Uterus (tissue), 4 donors: ENCODE measurements around the gene REXO1. TPM values are rescaled to one million over a fixed set of nuclear protein-coding genes. Genes with fewer than 3 reads are reported as not detected.

Source experiments
- DNase-seq, 2 donors: peaks; one replicate each; pipeline ENCODE4 v3.0.0-alpha.2; 2019 to 2020
- H3K27ac ChIP-seq, 2 donors: fragments of 200-600 bp; sonication (generic); 1 replicate in 1 of 2; 2 replicates in 1 of 2; pipeline ENCODE4 v1.5.1; 2016 to 2018
- H3K27me3 ChIP-seq, 2 donors: fragments of 200-600 bp; sonication (generic); one replicate each; pipeline ENCODE4 v1.5.1; 2018 to 2019; ENCODE audit warnings: control low read depth in 1 of 2
- H3K36me3 ChIP-seq, 2 donors: fragments of 200-600 bp; sonication (generic); one replicate each; pipeline ENCODE4 v1.5.1; 2019; ENCODE audit warnings: control low read depth in 1 of 2
- H3K4me1 ChIP-seq, 2 donors: fragments of 200-600 bp; sonication (generic); one replicate each; pipeline ENCODE4 v1.5.1; 2018 to 2019; ENCODE audit warnings: control low read depth in 1 of 2
- H3K4me3 ChIP-seq, 2 donors: fragments of 200-600 bp; sonication (generic); 1 replicate in 1 of 2; 2 replicates in 1 of 2; pipeline ENCODE4 v1.5.1; 2018 to 2019; ENCODE audit warnings: mild to moderate bottlenecking in 1 of 2
- H3K9me3 ChIP-seq, 2 donors: fragments of 200-600 bp; sonication (generic); one replicate each; pipeline ENCODE4 v1.5.1; 2019; ENCODE audit warnings: control low read depth in 1 of 2
- CTCF ChIP-seq, 4 experiments: fragments of 200-600 bp in 2 of 4; fragments of 450-650 bp in 2 of 4; sonication (generic) in 2 of 4; IDR thresholded peaks; one replicate each; pipeline ENCODE4 v1.5.1; 2016 to 2019; ENCODE audit warnings: antibody characterized with exemption in 4 of 4, mild to moderate bottlenecking in 2 of 4, moderate library complexity in 1 of 4
- POLR2A ChIP-seq, 2 donors: fragments of 450-650 bp; IDR thresholded peaks; one replicate each; pipeline ENCODE4 v1.6.1; 2016; ENCODE audit warnings: antibody characterized with exemption in 2 of 2, mild to moderate bottlenecking in 1 of 2, moderate library complexity in 1 of 2
- intact Hi-C: fragments of 100-400 bp; cut with DNase I; formaldehyde crosslinking; loops from one replicate; pipeline ENCODE4 v1.15.1; 2023; ENCODE audit warnings: low total_unique reads
- total RNA-seq, 4 donors: library from RNA; depleted of rRNA in 3 of 4; stranded (reverse); fragments of >200 nt in 3 of 4; gene quantifications; one replicate each; pipeline versions ENCODE4 v1.1.0 to v1.2.4, GENCODE V29; 2014 to 2023
- donor health status: DM: yes; HTN: yes; CAD: no.

The REXO1 gene
- total RNA-seq, 4 donors from 2014 or later, result 1.5 to 67.4 (median 25.1) TPM

- intact Hi-C loops, result loop anchor here (10.0 kb wide), 2 partner anchors 61 to 281 kb away; no protein-coding TSS in a partner anchor
- TF ChIP-seq POLR2A (IDR thresholded peaks at IDR 0.05) (no peak), CTCF (IDR thresholded peaks at IDR 0.05) (peak; percentile 85 to 95 (median 91))
- no peak overlapping the region for H3K4me3 ChIP-seq
- no peaks in the 10 kb centered on the region for H3K9me3 ChIP-seq
- no peaks in the 10 kb centered on the region for H3K4me1 ChIP-seq
- peak; percentile 77 to 82 for DNase-seq
- no peaks in the 10 kb centered on the region for H3K36me3 ChIP-seq
- peak overlapping the region; percentile 34 to 55 for H3K27ac ChIP-seq
- H3K27me3 ChIP-seq, result no peaks in the 10 kb centered on the region
These were observed 22.2 kb downstream of the REXO1 start for GRCh38 chr19:1825909-1826556.

- no peak for TF ChIP-seq POLR2A (IDR thresholded peaks at IDR 0.05)
- TF ChIP-seq CTCF (IDR thresholded peaks at IDR 0.05), result no peak
- no peak overlapping the region for H3K4me3 ChIP-seq
- no peaks in the 10 kb centered on the region for H3K36me3 ChIP-seq
- H3K4me1 ChIP-seq, result no peaks in the 10 kb centered on the region
- no peak overlapping the region for H3K27ac ChIP-seq
- H3K9me3 ChIP-seq, result no peaks in the 10 kb centered on the region
- H3K27me3 ChIP-seq, result no peaks in the 10 kb centered on the region
- intact Hi-C loops, result loop anchor here (10.0 kb wide), 2 partner anchors 59 to 279 kb away; no protein-coding TSS in a partner anchor
- no peak for DNase-seq
These were observed 24.0 kb downstream of the REXO1 start for GRCh38 chr19:1824252-1824622.

- Histone ChIP-seq H3K27me3 (no peaks in the 10 kb centered on the region), H3K36me3 (no peaks in the 10 kb centered on the region), H3K4me1 (no peaks in the 10 kb centered on the region), H3K9me3 (no peaks in the 10 kb centered on the region), H3K27ac (no peak overlapping the region), H3K4me3 (no peak overlapping the region)
- intact Hi-C loops, result loop anchor here (10.0 kb wide), 2 partner anchors 59 to 279 kb away; no protein-coding TSS in a partner anchor
- no peak for TF ChIP-seq CTCF (IDR thresholded peaks at IDR 0.05)
- no peak for TF ChIP-seq POLR2A (IDR thresholded peaks at IDR 0.05)
- no peak for DNase-seq
These were observed 24.6 kb downstream of the REXO1 start for GRCh38 chr19:1823539-1824251.

GRCh38 chr19:1823020-1823419 lies 25.3 kb downstream of the REXO1 start:
- H3K36me3 ChIP-seq, result no peaks in the 10 kb centered on the region
- no peak overlapping the region for H3K27ac ChIP-seq
- H3K9me3 ChIP-seq, result no peaks in the 10 kb centered on the region
- DNase-seq, result no peak
- no peaks in the 10 kb centered on the region for H3K4me1 ChIP-seq
- H3K27me3 ChIP-seq, result no peaks in the 10 kb centered on the region
- intact Hi-C loops, result loop anchor here (10.0 kb wide), 2 partner anchors 58 to 278 kb away; no protein-coding TSS in a partner anchor
- no peak overlapping the region for H3K4me3 ChIP-seq
- TF ChIP-seq POLR2A (IDR thresholded peaks at IDR 0.05), result no peak
- TF ChIP-seq CTCF (IDR thresholded peaks at IDR 0.05), result no peak

GRCh38 chr19:1822210-1822609 lies 26.1 kb downstream of the REXO1 start:
- H3K4me3 ChIP-seq, result no peak overlapping the region
- no peak overlapping the region for H3K27ac ChIP-seq
- H3K9me3 ChIP-seq, result no peaks in the 10 kb centered on the region
- no peaks in the 10 kb centered on the region for H3K4me1 ChIP-seq
- no peak for DNase-seq
- TF ChIP-seq CTCF (IDR thresholded peaks at IDR 0.05) (no peak), POLR2A (IDR thresholded peaks at IDR 0.05) (no peak)
- H3K36me3 ChIP-seq, result no peaks in the 10 kb centered on the region
- intact Hi-C loops, result loop anchor here (10.0 kb wide), 2 partner anchors 57 to 277 kb away; no protein-coding TSS in a partner anchor
- H3K27me3 ChIP-seq, result no peaks in the 10 kb centered on the region
